B cell (primary cell): ENCODE data around the gene PDCD6IP.

Source experiments
- EZH2 ChIP-seq: IDR thresholded peaks from 2 replicates; pipeline ENCODE4 v1.6.1; 2012; ENCODE audit warnings: borderline replicate concordance, low read depth, mild to moderate bottlenecking, moderate library complexity, low read length; ENCODE audit not compliant: insufficient read depth, poor library complexity, severe bottlenecking
- TF ChIP-seq, protein P1 (sequence below): fragments of 200-600 bp; IDR thresholded peaks from one replicate; pipeline ENCODE4 v1.8.0; 2022; ENCODE audit warnings: antibody characterized with exemption, mild to moderate bottlenecking

- TF ChIP-seq, protein P1, sequence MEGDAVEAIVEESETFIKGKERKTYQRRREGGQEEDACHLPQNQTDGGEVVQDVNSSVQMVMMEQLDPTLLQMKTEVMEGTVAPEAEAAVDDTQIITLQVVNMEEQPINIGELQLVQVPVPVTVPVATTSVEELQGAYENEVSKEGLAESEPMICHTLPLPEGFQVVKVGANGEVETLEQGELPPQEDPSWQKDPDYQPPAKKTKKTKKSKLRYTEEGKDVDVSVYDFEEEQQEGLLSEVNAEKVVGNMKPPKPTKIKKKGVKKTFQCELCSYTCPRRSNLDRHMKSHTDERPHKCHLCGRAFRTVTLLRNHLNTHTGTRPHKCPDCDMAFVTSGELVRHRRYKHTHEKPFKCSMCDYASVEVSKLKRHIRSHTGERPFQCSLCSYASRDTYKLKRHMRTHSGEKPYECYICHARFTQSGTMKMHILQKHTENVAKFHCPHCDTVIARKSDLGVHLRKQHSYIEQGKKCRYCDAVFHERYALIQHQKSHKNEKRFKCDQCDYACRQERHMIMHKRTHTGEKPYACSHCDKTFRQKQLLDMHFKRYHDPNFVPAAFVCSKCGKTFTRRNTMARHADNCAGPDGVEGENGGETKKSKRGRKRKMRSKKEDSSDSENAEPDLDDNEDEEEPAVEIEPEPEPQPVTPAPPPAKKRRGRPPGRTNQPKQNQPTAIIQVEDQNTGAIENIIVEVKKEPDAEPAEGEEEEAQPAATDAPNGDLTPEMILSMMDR: no peak
- TF ChIP-seq EZH2: no peak
Measured at GRCh38 chr3:33840179-33840578, 41.7 kb downstream of the PDCD6IP start.
